Hepatocyte (in vitro differentiated cells): Measurements from ENCODE around the gene SLC16A6.

Experiments
- EZH2 ChIP-seq: fragments of 200-600 bp; sonication (generic); IDR thresholded peaks from 2 replicates; pipeline ENCODE4 v1.6.1; 2016; ENCODE audit warnings: antibody characterized with exemption, mild to moderate bottlenecking, borderline replicate concordance
- TF ChIP-seq, protein P1 (sequence below): fragments of 200-600 bp; sonication (generic); IDR thresholded peaks from 2 replicates; pipeline ENCODE4 v1.5.1; 2016; ENCODE audit warnings: antibody characterized with exemption, mild to moderate bottlenecking; ENCODE audit not compliant: poor library complexity

DNA sequence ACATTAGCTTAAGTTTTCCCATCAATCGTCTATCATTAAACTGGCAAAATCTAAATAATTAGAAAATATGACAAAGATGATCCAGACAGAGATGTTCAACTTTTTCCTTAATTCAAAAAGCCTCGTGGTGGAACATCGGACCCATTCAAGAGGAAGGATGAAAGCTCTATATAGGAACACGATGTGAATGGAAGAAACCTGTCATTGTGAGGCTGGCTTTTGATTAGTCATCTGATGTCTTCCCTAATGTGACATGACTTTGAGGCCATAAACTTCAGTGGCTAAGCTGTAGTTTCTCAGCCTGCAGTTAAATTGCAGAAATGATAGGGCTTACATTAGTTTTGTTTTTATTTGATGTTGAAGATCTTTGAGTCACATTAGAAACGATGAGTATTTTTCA lies 42.0 kb downstream of the SLC16A6 start:
- no peak for TF ChIP-seq EZH2
- TF ChIP-seq, protein P1, sequence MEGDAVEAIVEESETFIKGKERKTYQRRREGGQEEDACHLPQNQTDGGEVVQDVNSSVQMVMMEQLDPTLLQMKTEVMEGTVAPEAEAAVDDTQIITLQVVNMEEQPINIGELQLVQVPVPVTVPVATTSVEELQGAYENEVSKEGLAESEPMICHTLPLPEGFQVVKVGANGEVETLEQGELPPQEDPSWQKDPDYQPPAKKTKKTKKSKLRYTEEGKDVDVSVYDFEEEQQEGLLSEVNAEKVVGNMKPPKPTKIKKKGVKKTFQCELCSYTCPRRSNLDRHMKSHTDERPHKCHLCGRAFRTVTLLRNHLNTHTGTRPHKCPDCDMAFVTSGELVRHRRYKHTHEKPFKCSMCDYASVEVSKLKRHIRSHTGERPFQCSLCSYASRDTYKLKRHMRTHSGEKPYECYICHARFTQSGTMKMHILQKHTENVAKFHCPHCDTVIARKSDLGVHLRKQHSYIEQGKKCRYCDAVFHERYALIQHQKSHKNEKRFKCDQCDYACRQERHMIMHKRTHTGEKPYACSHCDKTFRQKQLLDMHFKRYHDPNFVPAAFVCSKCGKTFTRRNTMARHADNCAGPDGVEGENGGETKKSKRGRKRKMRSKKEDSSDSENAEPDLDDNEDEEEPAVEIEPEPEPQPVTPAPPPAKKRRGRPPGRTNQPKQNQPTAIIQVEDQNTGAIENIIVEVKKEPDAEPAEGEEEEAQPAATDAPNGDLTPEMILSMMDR = no peak
